Measurements from ENCODE around the gene NUDT1.

Gene NUDT1

GRCh38 chr7:2202901-2203765, 38.9 kb upstream of the NUDT1 start (continued):
- TF ChIP-seq ZBTB49 (tag by site-specific recombination; IDR thresholded peaks at IDR 0.05; ENCODE audit: low read depth) (no peak), PRDM10 (tag by site-specific recombination; IDR thresholded peaks at IDR 0.05) (no peak), ZNF18 (tag by site-specific recombination; IDR thresholded peaks at IDR 0.05) (no peak), ZNF747 (tag by site-specific recombination; IDR thresholded peaks at IDR 0.05) (no peak)

GRCh38 chr7:2203766-2204300, 38.2 kb upstream of the NUDT1 start:
- TF ChIP-seq ZNF664 (tag by site-specific recombination; IDR thresholded peaks at IDR 0.05): no peak
- TF ChIP-seq SCRT2 (tag by site-specific recombination; IDR thresholded peaks at IDR 0.05): no peak
- TF ChIP-seq ZNF24 (tag by site-specific recombination; IDR thresholded peaks at IDR 0.05): no peak
- no peak for TF ChIP-seq ZFP41 (tag by site-specific recombination; IDR thresholded peaks at IDR 0.05; ENCODE audit: borderline replicate concordance)
- TF ChIP-seq ZNF544 (tag by site-specific recombination; IDR thresholded peaks at IDR 0.05): no peak
- TF ChIP-seq ZNF155 (tag by site-specific recombination; IDR thresholded peaks at IDR 0.05): no peak
- no peak for TF ChIP-seq ZNF416 (tag by site-specific recombination; IDR thresholded peaks at IDR 0.05)
- TF ChIP-seq ZNF843 (tag by site-specific recombination; IDR thresholded peaks at IDR 0.05): no peak
- ChIA-PET CTCF (interaction anchor here (1.2 kb wide), 1 partner anchor 23 kb away, joined by 3 read pairs; no protein-coding TSS in a partner anchor), POLR2A (no interaction called here)

GRCh38 chr7:2204446-2204845, 37.6 kb upstream of the NUDT1 start:
- H3K4me1 ChIP-seq (ENCODE audit: control insufficient read depth, insufficient read depth, low read length): no peaks in the 10 kb centered on the region
- no peak overlapping the region for H3K4me3 ChIP-seq (ENCODE audit: low read depth, low read length)
- CTCF ChIA-PET: interaction anchor here (1.1 to 1.4 kb wide), 2 partner anchors 9 to 106 kb away, joined by 3 read pairs; no protein-coding TSS in a partner anchor
- H3K36me3 ChIP-seq (ENCODE audit: control insufficient read depth in 2 of 2, insufficient read depth in 1 of 2, low read length in 2 of 2): peaks cover 7 to 82% of the 10 kb centered on the region in 2 experiments; a peak in 2 of 3 replicates
- no peaks in the 10 kb centered on the region for H3K9me3 ChIP-seq (ENCODE audit: control insufficient read depth, insufficient read depth, low read depth, low read length)
- POLR2A ChIA-PET: no interaction called here
- H3K27ac ChIP-seq (ENCODE audit: extremely low read depth, low read depth, low read length): no peak overlapping the region
- TF ChIP-seq INSM2 (tag by site-specific recombination; IDR thresholded peaks at IDR 0.05) (no peak), ZNF560 (tag by site-specific recombination; IDR thresholded peaks at IDR 0.05; ENCODE audit: borderline replicate concordance) (no peak), RBAK (tag by site-specific recombination; IDR thresholded peaks at IDR 0.05) (no peak), ZNF488 (tag by site-specific recombination; IDR thresholded peaks at IDR 0.05) (no peak), ZNF664 (tag by site-specific recombination; IDR thresholded peaks at IDR 0.05) (no peak), ZNF138 (tag by site-specific recombination; IDR thresholded peaks at IDR 0.05; ENCODE audit: borderline replicate concordance) (no peak), ZNF423 (tag by site-specific recombination; IDR thresholded peaks at IDR 0.05) (no peak), ZNF544 (tag by site-specific recombination; IDR thresholded peaks at IDR 0.05) (no peak), ZNF416 (tag by site-specific recombination; IDR thresholded peaks at IDR 0.05) (no peak), FEZF1 (tag by site-specific recombination; IDR thresholded peaks at IDR 0.05) (no peak), ZNF701 (tag by site-specific recombination; IDR thresholded peaks at IDR 0.05) (no peak)

More at GRCh38 chr7:2203766-2204300, 38.2 kb upstream of the NUDT1 start:
- no peaks in the 10 kb centered on the region for H3K9me3 ChIP-seq (ENCODE audit: control insufficient read depth, insufficient read depth, low read depth, low read length)
- no peak overlapping the region for H3K4me3 ChIP-seq (ENCODE audit: low read depth, low read length)
- no peak overlapping the region for H3K27ac ChIP-seq (ENCODE audit: extremely low read depth, low read depth, low read length)
- H3K36me3 ChIP-seq (ENCODE audit: control insufficient read depth in 2 of 2, insufficient read depth in 1 of 2, low read length in 2 of 2): peaks cover 7 to 82% of the 10 kb centered on the region in 2 experiments; a peak in 2 of 3 replicates
- H3K4me1 ChIP-seq (ENCODE audit: control insufficient read depth, insufficient read depth, low read length): no peaks in the 10 kb centered on the region

Measured in HEK293 (cell line).